Adrenal gland (tissue), 5 donors: ENCODE results near the gene SNRPF.

Experiments used
- CTCF ChIP-seq, 6 experiments: fragments of 450-650 bp in 4 of 6; fragments of 200-600 bp in 2 of 6; sonication (generic) in 1 of 6; IDR thresholded peaks; 1 replicate in 5 of 6; 2 replicates in 1 of 6; pipeline versions ENCODE4 v1.5.1 to v1.8.0; 2016 to 2021; ENCODE audit warnings: antibody characterized with exemption in 6 of 6, mild to moderate bottlenecking in 2 of 6, moderate library complexity in 1 of 6
- POLR2A ChIP-seq, 2 donors: fragments of 450-650 bp; IDR thresholded peaks; one replicate each; pipeline ENCODE4 v1.6.1; 2017; ENCODE audit warnings: antibody characterized with exemption in 2 of 2, mild to moderate bottlenecking in 2 of 2, moderate library complexity in 1 of 2
- donor health status: DM: no; HTN: no; CAD: no.

GRCh38 chr12:95857799-95858198, 953 bp upstream of the SNRPF start:
- no peak for TF ChIP-seq CTCF (IDR thresholded peaks at IDR 0.05)
- TF ChIP-seq POLR2A (IDR thresholded peaks at IDR 0.05): no peak
